Transverse colon (tissue), 4 donors: Measurements from ENCODE around the gene SDK1. TPM values are rescaled to one million over a fixed set of nuclear protein-coding genes. Genes with fewer than 3 reads are reported as not detected.

Source experiments
- DNase-seq: peaks from one replicate; pipeline ENCODE4 v3.0.0-alpha.2; 2019
- H3K27ac ChIP-seq, 4 donors: fragments of 200-600 bp; sonication (generic); 2 replicates each; pipeline ENCODE4 v1.5.1; 2016 to 2018; ENCODE audit warnings: inconsistent platforms in 4 of 4
- H3K27me3 ChIP-seq: fragments of 200-600 bp; sonication (generic); 2 replicates; pipeline ENCODE4 v1.5.1; 2017; ENCODE audit warnings: inconsistent platforms
- H3K36me3 ChIP-seq, 4 donors: fragments of 200-600 bp; sonication (generic); 2 replicates each; pipeline ENCODE4 v1.5.1; 2017 to 2019; ENCODE audit warnings: inconsistent platforms in 4 of 4
- H3K4me1 ChIP-seq, 4 donors: fragments of 200-600 bp; sonication (generic); 2 replicates each; pipeline ENCODE4 v1.5.1; 2017 to 2020; ENCODE audit warnings: inconsistent platforms in 4 of 4
- H3K4me3 ChIP-seq, 4 donors: fragments of 200-600 bp; sonication (generic); 1 replicate in 1 of 4; 2 replicates in 3 of 4; pipeline versions ENCODE4 v1.5.1 to v1.6.1; 2017 to 2019; ENCODE audit warnings: inconsistent platforms in 4 of 4
- H3K9me3 ChIP-seq, 2 donors: fragments of 200-600 bp; sonication (generic); 2 replicates each; pipeline ENCODE4 v1.5.1; 2017 to 2019; ENCODE audit warnings: inconsistent platforms in 2 of 2
- CTCF ChIP-seq, 5 experiments: fragments of 200-600 bp in 3 of 5; fragments of 450-650 bp in 2 of 5; sonication (generic) in 3 of 5; IDR thresholded peaks; 1 replicate in 2 of 5; 2 replicates in 3 of 5; pipeline ENCODE4 v1.5.1; 2016 to 2017; ENCODE audit warnings: antibody characterized with exemption in 5 of 5, inconsistent platforms in 3 of 5, mild to moderate bottlenecking in 2 of 5, moderate library complexity in 1 of 5
- EP300 ChIP-seq: sonication (generic); formaldehyde crosslinking; IDR thresholded peaks from one replicate; pipeline ENCODE4 v1.6.1; 2017; ENCODE audit warnings: antibody characterized with exemption, low read depth
- POLR2A ChIP-seq: fragments of 450-650 bp; IDR thresholded peaks from one replicate; pipeline ENCODE4 v1.6.1; 2016; ENCODE audit warnings: antibody characterized with exemption, mild to moderate bottlenecking, moderate library complexity
- POLR2AphosphoS5 ChIP-seq, 3 donors: sonication (generic); formaldehyde crosslinking; IDR thresholded peaks; one replicate each; pipeline ENCODE4 v1.6.1; 2016; ENCODE audit warnings: antibody characterized with exemption in 3 of 3
- WGBS, 2 donors: methylation state at CpG; one replicate each; pipeline ENCODE4 v1.1.5; 2018; ENCODE audit warnings: low coverage in 1 of 2; 5-methylcytosine and 5-hydroxymethylcytosine counted together
- in situ Hi-C, 4 donors: fragments of 200-750 bp; cut with MboI; loops; one replicate each; pipeline versions ENCODE4 v1.15.0 to v1.15.1; 2017; ENCODE audit warnings: low sequenced_read_pairs in 3 of 4, low pct_ligation_motif_present in 1 of 4, low pct_unique_long_range_greater_than_20kb in 1 of 4
- intact Hi-C: fragments of 100-400 bp; cut with DNase I; formaldehyde crosslinking; loops from one replicate; pipeline ENCODE4 v1.15.1; 2023; ENCODE audit warnings: low total_unique reads
- total RNA-seq, 4 donors: library from RNA; depleted of rRNA; stranded (reverse); fragments of >200 nt; gene quantifications; one replicate each; pipeline ENCODE4 v1.1.0, GENCODE V29; 2016

Gene SDK1
- total RNA-seq, 4 donors from 2014 or later = 4.0 to 8.6 (median 5.4) TPM

DNA sequence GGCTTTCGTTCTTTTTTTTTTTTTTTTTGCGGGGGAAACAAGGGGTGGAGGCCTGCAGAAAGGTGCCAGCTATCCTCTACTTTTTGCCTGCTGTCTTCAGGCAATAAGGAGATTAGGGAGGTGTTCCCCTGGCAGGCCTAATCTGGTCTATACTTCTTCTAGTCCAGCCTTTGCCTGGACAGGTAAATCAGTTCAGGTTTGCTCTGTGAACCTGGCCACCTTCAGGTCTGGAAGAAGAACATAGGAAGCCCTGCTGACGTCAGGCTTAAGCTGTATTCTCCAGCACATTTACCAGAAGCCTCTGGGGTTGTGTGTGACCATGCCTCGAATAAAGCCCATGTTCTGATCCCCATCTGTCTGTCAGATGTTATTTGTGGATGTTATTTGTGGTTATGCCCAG, 115.4 kb downstream of the SDK1 start:
- intact Hi-C loops (no loop called here), in situ Hi-C loops (no loop called here)
- no peak overlapping the region for H3K4me3 ChIP-seq
- no peaks in the 10 kb centered on the region for H3K27me3 ChIP-seq
- DNase-seq = no peak
- no peak overlapping the region for H3K27ac ChIP-seq
- no peak for TF ChIP-seq POLR2A
- TF ChIP-seq CTCF (IDR thresholded peaks at IDR 0.05) = no peak
- no peak for TF ChIP-seq POLR2AphosphoS5 (IDR thresholded peaks at IDR 0.05)
- no peak for TF ChIP-seq EP300
- WGBS, 2 donors = 41 to 50% methylated on average over 2 to 4 of the region's 4 CpGs
- no peaks in the 10 kb centered on the region for H3K36me3 ChIP-seq
- H3K4me1 ChIP-seq = peaks cover 0 to 9% (median 0%) of the 10 kb centered on the region in 4 donors
- no peaks in the 10 kb centered on the region for H3K9me3 ChIP-seq

DNA sequence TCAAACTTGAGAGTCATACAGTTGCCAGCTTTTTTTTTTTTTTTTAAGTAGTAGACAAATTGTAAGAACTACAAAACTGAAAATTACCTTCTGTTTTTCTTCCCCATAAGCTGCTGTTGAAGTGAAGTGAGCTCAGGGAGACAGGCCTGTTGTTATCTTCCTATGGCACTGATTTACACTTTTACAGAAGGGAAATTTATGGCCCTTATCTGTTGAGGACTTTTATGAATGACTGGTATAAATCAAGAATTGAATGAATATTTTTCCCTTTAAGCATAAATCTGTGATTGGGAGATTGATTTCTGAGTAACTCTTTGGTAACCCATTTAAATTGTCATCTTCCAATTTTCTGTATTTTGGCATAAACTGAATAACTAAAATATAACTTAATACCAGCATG, 124.0 kb downstream of the SDK1 start:
- in situ Hi-C loops (no loop called here), intact Hi-C loops (no loop called here)
- Histone ChIP-seq H3K4me1 (peaks cover 0 to 3% (median 0%) of the 10 kb centered on the region in 4 donors), H3K36me3 (no peaks in the 10 kb centered on the region), H3K9me3 (no peaks in the 10 kb centered on the region), H3K27me3 (no peaks in the 10 kb centered on the region), H3K4me3 (no peak overlapping the region), H3K27ac (no peak overlapping the region)
- no peak for DNase-seq
- no peak for TF ChIP-seq CTCF (IDR thresholded peaks at IDR 0.05)
- no peak for TF ChIP-seq POLR2AphosphoS5 (IDR thresholded peaks at IDR 0.05)
- TF ChIP-seq POLR2A = no peak
- TF ChIP-seq EP300 = no peak

- peaks cover 0 to 3% (median 0%) of the 10 kb centered on the region in 4 donors for H3K4me1 ChIP-seq
- H3K9me3 ChIP-seq = no peaks in the 10 kb centered on the region
- TF ChIP-seq POLR2AphosphoS5 (IDR thresholded peaks at IDR 0.05) = no peak
- TF ChIP-seq POLR2A = no peak
- TF ChIP-seq CTCF (IDR thresholded peaks at IDR 0.05) = no peak
- intact Hi-C loops = no loop called here
- H3K27ac ChIP-seq = no peak overlapping the region
- no peak for DNase-seq
- no peaks in the 10 kb centered on the region for H3K36me3 ChIP-seq
- in situ Hi-C loops = no loop called here
- no peaks in the 10 kb centered on the region for H3K27me3 ChIP-seq
- 19 to 33% methylated on average over 3 to 4 of the region's 4 CpGs for WGBS, 2 donors
- H3K4me3 ChIP-seq = no peak overlapping the region
Observed at GRCh38 chr7:3426064-3426463, 125.0 kb downstream of the SDK1 start.

GRCh38 chr7:3427957-3428356, 126.9 kb downstream of the SDK1 start:
- DNase-seq = no peak
- in situ Hi-C loops (no loop called here), intact Hi-C loops (no loop called here)
- Histone ChIP-seq H3K9me3 (no peaks in the 10 kb centered on the region), H3K36me3 (no peaks in the 10 kb centered on the region), H3K4me1 (peaks cover 0 to 2% (median 0%) of the 10 kb centered on the region in 4 donors), H3K27ac (no peak overlapping the region), H3K4me3 (no peak overlapping the region), H3K27me3 (no peaks in the 10 kb centered on the region)
- TF ChIP-seq CTCF (IDR thresholded peaks at IDR 0.05) (no peak), EP300 (no peak), POLR2AphosphoS5 (IDR thresholded peaks at IDR 0.05) (no peak), POLR2A (no peak)
- 95 to 100% methylated on average over 1 of the region's 1 CpG for WGBS, 2 donors
